Uterus (tissue), 2 donors: ENCODE results near the gene ZBTB17.

Experiments used
- CTCF ChIP-seq, 4 experiments: fragments of 200-600 bp in 2 of 4; fragments of 450-650 bp in 2 of 4; sonication (generic) in 2 of 4; IDR thresholded peaks; one replicate each; pipeline ENCODE4 v1.5.1; 2016 to 2019; ENCODE audit warnings: antibody characterized with exemption in 4 of 4, mild to moderate bottlenecking in 2 of 4, moderate library complexity in 1 of 4
- POLR2A ChIP-seq, 2 donors: fragments of 450-650 bp; IDR thresholded peaks; one replicate each; pipeline ENCODE4 v1.6.1; 2016; ENCODE audit warnings: antibody characterized with exemption in 2 of 2, mild to moderate bottlenecking in 1 of 2, moderate library complexity in 1 of 2

- TF ChIP-seq CTCF (IDR thresholded peaks at IDR 0.05), result no peak
- no peak for TF ChIP-seq POLR2A (IDR thresholded peaks at IDR 0.05)
These were observed 13.7 kb downstream of the ZBTB17 start for GRCh38 chr1:15962176-15962575.
